Vagina (tissue), 2 donors: ENCODE results near the gene LHFPL3.

Experiments used
- POLR2A ChIP-seq, 2 donors: fragments of 450-650 bp; IDR thresholded peaks; one replicate each; pipeline ENCODE4 v1.6.1; 2017; ENCODE audit warnings: antibody characterized with exemption in 2 of 2, mild to moderate bottlenecking in 2 of 2, moderate library complexity in 2 of 2
- TF ChIP-seq, protein P1 (sequence below), 3 experiments: fragments of 450-650 bp in 2 of 3; fragments of 200-600 bp in 1 of 3; sonication (generic) in 1 of 3; IDR thresholded peaks; one replicate each; pipeline ENCODE4 v1.5.1; 2017 to 2019; ENCODE audit warnings: antibody characterized with exemption in 3 of 3, mild to moderate bottlenecking in 2 of 3, moderate library complexity in 2 of 3

GRCh38 chr7:104950006-104950405, 621.6 kb downstream of the LHFPL3 start:
- TF ChIP-seq, protein P1, sequence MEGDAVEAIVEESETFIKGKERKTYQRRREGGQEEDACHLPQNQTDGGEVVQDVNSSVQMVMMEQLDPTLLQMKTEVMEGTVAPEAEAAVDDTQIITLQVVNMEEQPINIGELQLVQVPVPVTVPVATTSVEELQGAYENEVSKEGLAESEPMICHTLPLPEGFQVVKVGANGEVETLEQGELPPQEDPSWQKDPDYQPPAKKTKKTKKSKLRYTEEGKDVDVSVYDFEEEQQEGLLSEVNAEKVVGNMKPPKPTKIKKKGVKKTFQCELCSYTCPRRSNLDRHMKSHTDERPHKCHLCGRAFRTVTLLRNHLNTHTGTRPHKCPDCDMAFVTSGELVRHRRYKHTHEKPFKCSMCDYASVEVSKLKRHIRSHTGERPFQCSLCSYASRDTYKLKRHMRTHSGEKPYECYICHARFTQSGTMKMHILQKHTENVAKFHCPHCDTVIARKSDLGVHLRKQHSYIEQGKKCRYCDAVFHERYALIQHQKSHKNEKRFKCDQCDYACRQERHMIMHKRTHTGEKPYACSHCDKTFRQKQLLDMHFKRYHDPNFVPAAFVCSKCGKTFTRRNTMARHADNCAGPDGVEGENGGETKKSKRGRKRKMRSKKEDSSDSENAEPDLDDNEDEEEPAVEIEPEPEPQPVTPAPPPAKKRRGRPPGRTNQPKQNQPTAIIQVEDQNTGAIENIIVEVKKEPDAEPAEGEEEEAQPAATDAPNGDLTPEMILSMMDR (IDR thresholded peaks at IDR 0.05): no peak
- no peak for TF ChIP-seq POLR2A (IDR thresholded peaks at IDR 0.05)
